ENCODE results near the gene SAPCD1. TPM values are rescaled to one million over a fixed set of nuclear protein-coding genes. Genes with fewer than 3 reads are reported as not detected.
"Not testable (repeated sequence)": the region's sequence is repeated elsewhere in the genome, so short reads cannot be mapped to it uniquely, and the experiment has no call there.

Gene SAPCD1
- total RNA-seq, 1 experiment from 2014 or later = 13.7 TPM

GRCh38 chr6:31799781-31800180 lies 37.3 kb downstream of the SAPCD1 start (continued):
- TF ChIP-seq AFF4 (CRISPR knock-in tag; IDR thresholded peaks at IDR 0.05; ENCODE audit: borderline replicate concordance) (no peak), OVOL2 (CRISPR knock-in tag; IDR thresholded peaks at IDR 0.05; ENCODE audit: borderline replicate concordance) (no peak)

DNA sequence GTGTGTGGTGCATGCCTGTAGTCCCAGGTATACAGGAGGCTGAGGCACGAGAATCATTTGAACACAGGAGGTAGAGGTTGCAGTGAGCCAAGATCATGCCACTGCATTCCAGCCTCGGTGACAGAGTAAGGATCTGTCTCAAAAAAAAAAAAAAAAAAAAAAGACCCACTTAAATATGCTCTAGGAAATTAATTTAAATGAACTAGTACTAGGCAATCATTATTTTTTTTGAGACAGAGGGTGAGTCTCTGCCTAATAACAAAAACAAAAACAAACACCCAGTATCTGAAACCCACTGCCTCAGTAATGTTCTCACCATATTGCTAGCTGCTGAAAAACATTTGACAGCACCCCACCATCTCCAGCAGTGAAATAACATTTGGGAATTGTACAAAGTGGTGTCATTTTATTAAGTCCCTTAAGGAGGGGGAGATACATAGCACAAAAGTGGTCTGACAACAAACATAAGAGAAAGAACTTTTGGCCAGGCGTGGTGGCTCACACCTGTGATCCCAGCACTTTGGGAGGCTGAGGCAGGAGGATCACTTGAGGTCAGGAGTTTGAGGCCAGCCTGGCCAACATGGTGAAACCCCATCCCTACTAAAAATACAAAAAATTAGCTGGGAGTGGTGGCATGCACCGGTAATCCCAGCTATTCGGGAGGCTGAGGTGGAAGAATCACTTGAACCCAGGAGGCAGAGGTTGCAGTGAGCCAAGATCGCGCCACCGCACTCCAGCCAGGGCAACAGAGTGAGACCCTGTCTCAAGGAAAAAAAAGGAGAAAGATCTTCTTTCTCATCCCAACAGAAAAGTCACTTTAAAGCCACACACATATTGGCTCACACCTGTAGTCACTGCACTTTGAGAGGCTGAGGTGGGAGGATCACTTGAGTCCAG lies 38.8 kb downstream of the SAPCD1 start:
- not testable (repeated sequence) for H3K9me3 Mint-ChIP-seq; H3K4me1 Mint-ChIP-seq; DNase-seq (ENCODE audit: low spot score); H3K27ac Mint-ChIP-seq; H3K4me3 Mint-ChIP-seq; H3K27me3 Mint-ChIP-seq (ENCODE audit: low read depth); ATAC-seq
- peaks cover 26% of the 10 kb centered on the region for H3K36me3 Mint-ChIP-seq
- ChIA-PET CTCF (interaction anchor here (1.4 kb wide), 1 partner anchor 28 kb away, joined by 4 read pairs; no protein-coding TSS in a partner anchor), POLR2A (interaction anchor here (0.6 kb wide), 1 partner anchor 29 kb away, joined by 6 read pairs; no protein-coding TSS in a partner anchor)

- peaks cover 23% of the 10 kb centered on the region for H3K36me3 Mint-ChIP-seq
- no peak for TF ChIP-seq ZNF232 (CRISPR knock-in tag; IDR thresholded peaks at IDR 0.05)
- TF ChIP-seq OVOL2 (CRISPR knock-in tag; IDR thresholded peaks at IDR 0.05; ENCODE audit: borderline replicate concordance) = no peak
- TF ChIP-seq, protein P1, sequence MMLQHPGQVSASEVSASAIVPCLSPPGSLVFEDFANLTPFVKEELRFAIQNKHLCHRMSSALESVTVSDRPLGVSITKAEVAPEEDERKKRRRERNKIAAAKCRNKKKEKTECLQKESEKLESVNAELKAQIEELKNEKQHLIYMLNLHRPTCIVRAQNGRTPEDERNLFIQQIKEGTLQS (CRISPR knock-in tag; conservative IDR thresholded peaks at IDR 0.05) = no peak
- TF ChIP-seq ZNF671 (CRISPR knock-in tag; IDR thresholded peaks at IDR 0.05) = no peak
- TF ChIP-seq, protein P2, sequence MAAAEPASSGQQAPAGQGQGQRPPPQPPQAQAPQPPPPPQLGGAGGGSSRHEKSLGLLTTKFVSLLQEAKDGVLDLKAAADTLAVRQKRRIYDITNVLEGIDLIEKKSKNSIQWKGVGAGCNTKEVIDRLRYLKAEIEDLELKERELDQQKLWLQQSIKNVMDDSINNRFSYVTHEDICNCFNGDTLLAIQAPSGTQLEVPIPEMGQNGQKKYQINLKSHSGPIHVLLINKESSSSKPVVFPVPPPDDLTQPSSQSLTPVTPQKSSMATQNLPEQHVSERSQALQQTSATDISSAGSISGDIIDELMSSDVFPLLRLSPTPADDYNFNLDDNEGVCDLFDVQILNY (CRISPR knock-in tag; IDR thresholded peaks at IDR 0.05) = no peak
- TF ChIP-seq MXD4 (CRISPR knock-in tag; IDR thresholded peaks at IDR 0.05; ENCODE audit: borderline replicate concordance) = no peak
- no peak for TF ChIP-seq TP53 (CRISPR knock-in tag; IDR thresholded peaks at IDR 0.05)
- no peak for TF ChIP-seq FOXP1 (CRISPR knock-in tag; IDR thresholded peaks at IDR 0.05; ENCODE audit: borderline replicate concordance)
- TF ChIP-seq, protein P3, sequence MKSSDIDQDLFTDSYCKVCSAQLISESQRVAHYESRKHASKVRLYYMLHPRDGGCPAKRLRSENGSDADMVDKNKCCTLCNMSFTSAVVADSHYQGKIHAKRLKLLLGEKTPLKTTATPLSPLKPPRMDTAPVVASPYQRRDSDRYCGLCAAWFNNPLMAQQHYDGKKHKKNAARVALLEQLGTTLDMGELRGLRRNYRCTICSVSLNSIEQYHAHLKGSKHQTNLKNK (CRISPR knock-in tag; IDR thresholded peaks at IDR 0.05) = no peak
- TF ChIP-seq SP1 (CRISPR knock-in tag; conservative IDR thresholded peaks at IDR 0.05) = no peak
- TF ChIP-seq SMAD3 (CRISPR knock-in tag; IDR thresholded peaks at IDR 0.05; ENCODE audit: borderline replicate concordance) = no peak
- TF ChIP-seq, protein P4, sequence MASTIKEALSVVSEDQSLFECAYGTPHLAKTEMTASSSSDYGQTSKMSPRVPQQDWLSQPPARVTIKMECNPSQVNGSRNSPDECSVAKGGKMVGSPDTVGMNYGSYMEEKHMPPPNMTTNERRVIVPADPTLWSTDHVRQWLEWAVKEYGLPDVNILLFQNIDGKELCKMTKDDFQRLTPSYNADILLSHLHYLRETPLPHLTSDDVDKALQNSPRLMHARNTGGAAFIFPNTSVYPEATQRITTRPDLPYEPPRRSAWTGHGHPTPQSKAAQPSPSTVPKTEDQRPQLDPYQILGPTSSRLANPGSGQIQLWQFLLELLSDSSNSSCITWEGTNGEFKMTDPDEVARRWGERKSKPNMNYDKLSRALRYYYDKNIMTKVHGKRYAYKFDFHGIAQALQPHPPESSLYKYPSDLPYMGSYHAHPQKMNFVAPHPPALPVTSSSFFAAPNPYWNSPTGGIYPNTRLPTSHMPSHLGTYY (CRISPR knock-in tag; IDR thresholded peaks at IDR 0.05) = no peak
- TF ChIP-seq, protein P5, sequence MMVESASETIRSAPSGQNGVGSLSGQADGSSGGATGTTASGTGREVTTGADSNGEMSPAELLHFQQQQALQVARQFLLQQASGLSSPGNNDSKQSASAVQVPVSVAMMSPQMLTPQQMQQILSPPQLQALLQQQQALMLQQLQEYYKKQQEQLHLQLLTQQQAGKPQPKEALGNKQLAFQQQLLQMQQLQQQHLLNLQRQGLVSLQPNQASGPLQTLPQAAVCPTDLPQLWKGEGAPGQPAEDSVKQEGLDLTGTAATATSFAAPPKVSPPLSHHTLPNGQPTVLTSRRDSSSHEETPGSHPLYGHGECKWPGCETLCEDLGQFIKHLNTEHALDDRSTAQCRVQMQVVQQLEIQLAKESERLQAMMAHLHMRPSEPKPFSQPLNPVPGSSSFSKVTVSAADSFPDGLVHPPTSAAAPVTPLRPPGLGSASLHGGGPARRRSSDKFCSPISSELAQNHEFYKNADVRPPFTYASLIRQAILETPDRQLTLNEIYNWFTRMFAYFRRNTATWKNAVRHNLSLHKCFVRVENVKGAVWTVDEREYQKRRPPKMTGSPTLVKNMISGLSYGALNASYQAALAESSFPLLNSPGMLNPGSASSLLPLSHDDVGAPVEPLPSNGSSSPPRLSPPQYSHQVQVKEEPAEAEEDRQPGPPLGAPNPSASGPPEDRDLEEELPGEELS (CRISPR knock-in tag; IDR thresholded peaks at IDR 0.05) = no peak; the same call in 1 of the 2 replicates
- TF ChIP-seq, protein P6, sequence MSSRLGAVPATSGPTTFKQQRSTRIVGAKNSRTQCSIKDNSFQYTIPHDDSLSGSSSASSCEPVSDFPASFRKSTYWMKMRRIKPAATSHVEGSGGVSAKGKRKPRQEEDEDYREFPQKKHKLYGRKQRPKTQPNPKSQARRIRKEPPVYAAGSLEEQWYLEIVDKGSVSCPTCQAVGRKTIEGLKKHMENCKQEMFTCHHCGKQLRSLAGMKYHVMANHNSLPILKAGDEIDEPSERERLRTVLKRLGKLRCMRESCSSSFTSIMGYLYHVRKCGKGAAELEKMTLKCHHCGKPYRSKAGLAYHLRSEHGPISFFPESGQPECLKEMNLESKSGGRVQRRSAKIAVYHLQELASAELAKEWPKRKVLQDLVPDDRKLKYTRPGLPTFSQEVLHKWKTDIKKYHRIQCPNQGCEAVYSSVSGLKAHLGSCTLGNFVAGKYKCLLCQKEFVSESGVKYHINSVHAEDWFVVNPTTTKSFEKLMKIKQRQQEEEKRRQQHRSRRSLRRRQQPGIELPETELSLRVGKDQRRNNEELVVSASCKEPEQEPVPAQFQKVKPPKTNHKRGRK (CRISPR knock-in tag; IDR thresholded peaks at IDR 0.05; ENCODE audit: borderline replicate concordance) = no peak
- no peak for TF ChIP-seq ETV6 (CRISPR knock-in tag; IDR thresholded peaks at IDR 0.05)
- TF ChIP-seq ZNF425 (CRISPR knock-in tag; conservative IDR thresholded peaks at IDR 0.05) = no peak
Observed at GRCh38 chr6:31805939-31806469, 43.5 kb downstream of the SAPCD1 start.

More at GRCh38 chr6:31805939-31806469, 43.5 kb downstream of the SAPCD1 start:
- CTCF ChIA-PET = interaction anchor here (1.0 to 2.7 kb wide), 11 partner anchors 9 to 260 kb away, joined by 3 to 30 read pairs (median 9); partner anchors contain the start of genes ATP6V1G2, HSPA1A, HSPA1L and NEU1
- peaks cover 9% of the 10 kb centered on the region for H3K4me1 Mint-ChIP-seq
- no peaks in the 10 kb centered on the region; the same call in 1 of the 2 replicates for H3K27me3 Mint-ChIP-seq (ENCODE audit: low read depth)
- no peak for DNase-seq (ENCODE audit: low spot score)
- H3K27ac Mint-ChIP-seq = peak overlapping the region; percentile 99
- POLR2A ChIA-PET = interaction anchor here (1.1 to 1.9 kb wide), 7 partner anchors 8 to 76 kb away, joined by 3 to 23 read pairs (median 5); partner anchors contain the start of genes HSPA1A, HSPA1B and HSPA1L
- ATAC-seq = no peak
- no peaks in the 10 kb centered on the region for H3K9me3 Mint-ChIP-seq
- peak overlapping the region; percentile 99 for H3K4me3 Mint-ChIP-seq
